Astrocyte (in vitro differentiated cells and primary cell): ENCODE data around the gene SCAF11.

ENCODE experiments used
- EZH2 ChIP-seq: IDR thresholded peaks from 2 replicates; pipeline ENCODE4 v1.6.1; 2012; ENCODE audit warnings: mild to moderate bottlenecking, low read length, inconsistent platforms; ENCODE audit not compliant: insufficient read depth
- TF ChIP-seq, protein P1 (sequence below): IDR thresholded peaks from 2 replicates; pipeline ENCODE4 v1.5.1; 2011; ENCODE audit warnings: low read depth, mild to moderate bottlenecking, inconsistent platforms, low read length, moderate library complexity; ENCODE audit not compliant: insufficient read depth

DNA sequence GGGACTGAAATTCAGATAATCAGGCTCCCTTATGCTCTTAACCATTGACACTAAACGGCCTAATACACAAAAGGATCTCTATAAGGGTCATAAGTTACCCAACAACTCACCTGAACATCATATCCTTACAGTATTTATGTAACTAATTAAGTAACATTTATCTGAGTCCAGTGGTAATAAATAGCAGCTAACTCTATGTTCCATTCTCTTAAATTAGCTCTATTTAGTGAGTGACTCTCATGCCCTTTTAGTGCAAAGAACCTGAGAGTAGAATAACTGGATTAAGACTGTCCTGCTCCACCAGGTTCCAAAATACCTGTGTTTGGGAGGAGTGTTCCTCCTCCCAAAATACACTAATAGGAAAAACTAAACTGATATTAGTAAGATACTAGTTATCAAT, 9.8 kb downstream of the SCAF11 start:
- TF ChIP-seq, protein P1, sequence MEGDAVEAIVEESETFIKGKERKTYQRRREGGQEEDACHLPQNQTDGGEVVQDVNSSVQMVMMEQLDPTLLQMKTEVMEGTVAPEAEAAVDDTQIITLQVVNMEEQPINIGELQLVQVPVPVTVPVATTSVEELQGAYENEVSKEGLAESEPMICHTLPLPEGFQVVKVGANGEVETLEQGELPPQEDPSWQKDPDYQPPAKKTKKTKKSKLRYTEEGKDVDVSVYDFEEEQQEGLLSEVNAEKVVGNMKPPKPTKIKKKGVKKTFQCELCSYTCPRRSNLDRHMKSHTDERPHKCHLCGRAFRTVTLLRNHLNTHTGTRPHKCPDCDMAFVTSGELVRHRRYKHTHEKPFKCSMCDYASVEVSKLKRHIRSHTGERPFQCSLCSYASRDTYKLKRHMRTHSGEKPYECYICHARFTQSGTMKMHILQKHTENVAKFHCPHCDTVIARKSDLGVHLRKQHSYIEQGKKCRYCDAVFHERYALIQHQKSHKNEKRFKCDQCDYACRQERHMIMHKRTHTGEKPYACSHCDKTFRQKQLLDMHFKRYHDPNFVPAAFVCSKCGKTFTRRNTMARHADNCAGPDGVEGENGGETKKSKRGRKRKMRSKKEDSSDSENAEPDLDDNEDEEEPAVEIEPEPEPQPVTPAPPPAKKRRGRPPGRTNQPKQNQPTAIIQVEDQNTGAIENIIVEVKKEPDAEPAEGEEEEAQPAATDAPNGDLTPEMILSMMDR, result no peak
- TF ChIP-seq EZH2, result no peak
